Islet precursor cell (in vitro differentiated cells): Measurements from ENCODE around the gene ARHGAP21.
"Not testable (repeated sequence)": the region's sequence is repeated elsewhere in the genome, so short reads cannot be mapped to it uniquely, and the experiment has no call there.

Source experiments
- DNase-seq: peaks from one replicate; pipeline ENCODE4 v3.0.0-alpha.2; 2018

ARHGAP21 gene

GRCh38 chr10:24621035-24621795, 102.5 kb downstream of the ARHGAP21 start:
- DNase-seq = not testable (repeated sequence)

GRCh38 chr10:24619994-24620310, 103.7 kb downstream of the ARHGAP21 start:
- not testable (repeated sequence) for DNase-seq

- DNase-seq = peak; percentile 57
Observed at GRCh38 chr10:24619291-24619993, 104.2 kb downstream of the ARHGAP21 start.

- peak; percentile 91 for DNase-seq
Observed at GRCh38 chr10:24618401-24618800, 105.3 kb downstream of the ARHGAP21 start.

- DNase-seq = peak; percentile 87
Observed at GRCh38 chr10:24617771-24618396, 105.8 kb downstream of the ARHGAP21 start.

- no peak for DNase-seq
Observed at GRCh38 chr10:24616536-24616935, 107.2 kb downstream of the ARHGAP21 start.

GRCh38 chr10:24606021-24606420, 117.7 kb downstream of the ARHGAP21 start:
- DNase-seq = no peak

GRCh38 chr10:24605141-24605540, 118.5 kb downstream of the ARHGAP21 start:
- no peak for DNase-seq

- DNase-seq = no peak
Observed at GRCh38 chr10:24603333-24603732, 120.4 kb downstream of the ARHGAP21 start.

- no peak for DNase-seq
Observed at GRCh38 chr10:24597961-24598360, 125.7 kb downstream of the ARHGAP21 start.

GRCh38 chr10:24597426-24597825, 126.3 kb downstream of the ARHGAP21 start:
- no peak for DNase-seq

- no peak for DNase-seq
Observed at GRCh38 chr10:24596217-24596930, 127.3 kb downstream of the ARHGAP21 start.

- DNase-seq = no peak
Observed at GRCh38 chr10:24590697-24591457, 132.8 kb downstream of the ARHGAP21 start.

- no peak for DNase-seq
Observed at GRCh38 chr10:24589265-24589664, 134.4 kb downstream of the ARHGAP21 start.

GRCh38 chr10:24579906-24580305, 143.8 kb downstream of the ARHGAP21 start:
- no peak for DNase-seq

GRCh38 chr10:24579448-24579847, 144.2 kb downstream of the ARHGAP21 start:
- no peak for DNase-seq

- no peak for DNase-seq
Observed at GRCh38 chr10:24575481-24576002, 148.1 kb downstream of the ARHGAP21 start.

GRCh38 chr10:24574578-24575155, 149.0 kb downstream of the ARHGAP21 start:
- DNase-seq = no peak

- no peak for DNase-seq
Observed at GRCh38 chr10:24574161-24574560, 149.5 kb downstream of the ARHGAP21 start.

- no peak for DNase-seq
Observed at GRCh38 chr10:24571870-24572450, 151.7 kb downstream of the ARHGAP21 start.

GRCh38 chr10:24570658-24571426, 152.8 kb downstream of the ARHGAP21 start:
- DNase-seq = no peak
